Astrocyte (in vitro differentiated cells and primary cell): ENCODE results near the gene RPL39L. TPM values are rescaled to one million over a fixed set of nuclear protein-coding genes. Genes with fewer than 3 reads are reported as not detected.

Experiments
- DNase-seq: peaks from one replicate; pipeline ENCODE4 v3.0.0-alpha.2; 2010; ENCODE audit warnings: low read depth
- FAIRE-seq: peaks from 2 replicates; lab custom pipeline; 2011; peaks lifted over from hg19 to GRCh38; lab: Jason Lieb, UNC
- H2AFZ ChIP-seq: 2 replicates; pipeline ENCODE4 v1.6.0; 2012; ENCODE audit warnings: low read depth, low read length, inconsistent platforms
- H3K27ac ChIP-seq: 2 replicates; pipeline ENCODE4 v1.5.1; 2011; ENCODE audit warnings: low read depth, low read length, inconsistent platforms
- H3K27me3 ChIP-seq: 2 replicates; pipeline ENCODE4 v1.6.0; 2011; ENCODE audit warnings: low read length, inconsistent platforms; ENCODE audit not compliant: insufficient read depth
- H3K36me3 ChIP-seq: 2 replicates; pipeline ENCODE4 v1.5.1; 2011; ENCODE audit warnings: low read length, inconsistent platforms; ENCODE audit not compliant: insufficient read depth
- H3K4me1 ChIP-seq: 2 replicates; pipeline ENCODE4 v1.5.1; 2011; ENCODE audit warnings: low read length, inconsistent platforms; ENCODE audit not compliant: insufficient read depth
- H3K4me2 ChIP-seq: 2 replicates; pipeline ENCODE4 v1.6.0; 2012; ENCODE audit warnings: low read length, inconsistent platforms
- H3K4me3 ChIP-seq: 2 replicates; pipeline ENCODE4 v1.5.1; 2011; ENCODE audit warnings: low read depth, mild to moderate bottlenecking, low read length, inconsistent platforms; ENCODE audit not compliant: insufficient read depth
- H3K79me2 ChIP-seq: 2 replicates; pipeline ENCODE4 v1.6.0; 2012; ENCODE audit warnings: mild to moderate bottlenecking, low read length, inconsistent platforms; ENCODE audit not compliant: insufficient read depth
- H3K9ac ChIP-seq: 2 replicates; pipeline ENCODE4 v1.6.0; 2012; ENCODE audit warnings: mild to moderate bottlenecking, low read length, inconsistent platforms
- H3K9me3 ChIP-seq: 2 replicates; pipeline ENCODE4 v1.5.1; 2012; ENCODE audit warnings: low read depth, mild to moderate bottlenecking, low read length, inconsistent platforms; ENCODE audit not compliant: insufficient read depth
- H4K20me1 ChIP-seq: 2 replicates; pipeline ENCODE4 v1.6.0; 2012; ENCODE audit warnings: low read length, inconsistent platforms; ENCODE audit not compliant: insufficient read depth
- H3K27ac Mint-ChIP-seq: one replicate; pipeline ENCODE4 v1.8.0; 2021; ENCODE audit warnings: mild to moderate bottlenecking, mixed read lengths; ENCODE audit not compliant: unreplicated experiment
- H3K27me3 Mint-ChIP-seq: one replicate; pipeline ENCODE4 v1.8.0; 2021; ENCODE audit warnings: low read depth, mixed read lengths; ENCODE audit not compliant: unreplicated experiment
- H3K36me3 Mint-ChIP-seq: one replicate; pipeline ENCODE4 v1.8.0; 2021; ENCODE audit warnings: low read depth, mixed read lengths; ENCODE audit not compliant: unreplicated experiment
- H3K4me1 Mint-ChIP-seq: one replicate; pipeline ENCODE4 v1.8.0; 2021; ENCODE audit warnings: low read depth, mixed read lengths; ENCODE audit not compliant: unreplicated experiment
- H3K4me3 Mint-ChIP-seq: one replicate; pipeline ENCODE4 v1.8.0; 2021; ENCODE audit warnings: mild to moderate bottlenecking, moderate library complexity, mixed read lengths; ENCODE audit not compliant: unreplicated experiment
- H3K9me3 Mint-ChIP-seq: one replicate; pipeline ENCODE4 v1.8.0; 2021; ENCODE audit warnings: mild to moderate bottlenecking, mixed read lengths; ENCODE audit not compliant: unreplicated experiment
- CTCF ChIP-seq: IDR thresholded peaks from 2 replicates; pipeline ENCODE4 v1.5.1; 2011; ENCODE audit warnings: low read depth, mild to moderate bottlenecking, inconsistent platforms, low read length, moderate library complexity; ENCODE audit not compliant: insufficient read depth
- EZH2 ChIP-seq: IDR thresholded peaks from 2 replicates; pipeline ENCODE4 v1.6.1; 2012; ENCODE audit warnings: mild to moderate bottlenecking, low read length, inconsistent platforms; ENCODE audit not compliant: insufficient read depth
- total RNA-seq: library from RNA; stranded (reverse); gene quantifications from 2 replicates; pipeline ENCODE4 v1.2.1, GENCODE V29; 2021

RPL39L gene
- total RNA-seq, 1 donor from 2014 or later: 6.5 TPM

GRCh38 chr3:187079090-187080022, 59.9 kb downstream of the RPL39L start:
- Histone ChIP-seq H3K4me1 (no peaks in the 10 kb centered on the region), H3K9me3 (no peaks in the 10 kb centered on the region), H3K36me3 (no peaks in the 10 kb centered on the region), H3K79me2 (no peaks in the 10 kb centered on the region), H3K27ac (no peak overlapping the region), H3K4me2 (no peak overlapping the region), H4K20me1 (no peaks in the 10 kb centered on the region), H3K4me3 (no peak overlapping the region), H2AFZ (no peak overlapping the region), H3K27me3 (no peaks in the 10 kb centered on the region), H3K9ac (no peak overlapping the region)
- FAIRE-seq: no peak
- Mint-ChIP-seq H3K4me3 (no peak overlapping the region), H3K9me3 (no peaks in the 10 kb centered on the region), H3K27ac (no peak overlapping the region), H3K27me3 (no peaks in the 10 kb centered on the region), H3K4me1 (peaks cover 1% of the 10 kb centered on the region), H3K36me3 (peaks cover 14% of the 10 kb centered on the region)
- DNase-seq: no peak
- TF ChIP-seq CTCF (no peak), EZH2 (no peak)

GRCh38 chr3:187077537-187077936, 61.8 kb downstream of the RPL39L start:
- no peak for DNase-seq
- H3K36me3 Mint-ChIP-seq: peaks cover 19% of the 10 kb centered on the region
- Histone ChIP-seq H3K9ac (no peak overlapping the region), H3K9me3 (no peaks in the 10 kb centered on the region), H3K79me2 (no peaks in the 10 kb centered on the region), H3K27me3 (no peaks in the 10 kb centered on the region), H3K36me3 (no peaks in the 10 kb centered on the region), H3K4me3 (no peak overlapping the region), H2AFZ (no peak overlapping the region), H3K4me1 (no peaks in the 10 kb centered on the region), H3K27ac (no peak overlapping the region), H3K4me2 (no peak overlapping the region), H4K20me1 (no peaks in the 10 kb centered on the region)
- peak overlapping the region; percentile 47 for H3K27ac Mint-ChIP-seq
- H3K4me1 Mint-ChIP-seq: no peaks in the 10 kb centered on the region
- FAIRE-seq: no peak
- TF ChIP-seq EZH2 (no peak), CTCF (no peak)
- H3K9me3 Mint-ChIP-seq: no peaks in the 10 kb centered on the region
- H3K4me3 Mint-ChIP-seq: no peak overlapping the region
- H3K27me3 Mint-ChIP-seq: no peaks in the 10 kb centered on the region

- Histone ChIP-seq H3K9me3 (no peaks in the 10 kb centered on the region), H3K79me2 (no peaks in the 10 kb centered on the region), H3K4me3 (no peak overlapping the region), H3K4me2 (no peak overlapping the region), H3K4me1 (no peaks in the 10 kb centered on the region), H3K27me3 (no peaks in the 10 kb centered on the region), H4K20me1 (no peaks in the 10 kb centered on the region), H2AFZ (no peak overlapping the region), H3K9ac (no peak overlapping the region), H3K36me3 (no peaks in the 10 kb centered on the region), H3K27ac (no peak overlapping the region)
- FAIRE-seq: no peak
- H3K27me3 Mint-ChIP-seq: no peaks in the 10 kb centered on the region
- DNase-seq: no peak
- TF ChIP-seq EZH2: no peak
- TF ChIP-seq CTCF: no peak
- no peaks in the 10 kb centered on the region for H3K9me3 Mint-ChIP-seq
- H3K27ac Mint-ChIP-seq: no peak overlapping the region
- H3K4me3 Mint-ChIP-seq: no peak overlapping the region
- H3K4me1 Mint-ChIP-seq: no peaks in the 10 kb centered on the region
- H3K36me3 Mint-ChIP-seq: peaks cover 19% of the 10 kb centered on the region
These were observed 62.2 kb downstream of the RPL39L start for GRCh38 chr3:187077085-187077484.
